ENCODE measurements around the gene PYCR2. TPM values are rescaled to one million over a fixed set of nuclear protein-coding genes. Genes with fewer than 3 reads are reported as not detected.
A peak's percentile ranks its signal among the peaks of the same experiment; 100 is the strongest.

PYCR2 gene
- total RNA-seq, 1 experiment from 2014 or later: 104 TPM

GRCh38 chr1:225949041-225949440 is 25.0 kb upstream of the PYCR2 start:
- Mint-ChIP-seq H3K36me3 (ENCODE audit: insufficient read depth in 1 of 3, low read depth in 3 of 3) (no peaks in the 10 kb centered on the region), H3K4me1 (peaks cover 57 to 58% of the 10 kb centered on the region in 2 experiments), H3K9me3 (no peaks in the 10 kb centered on the region; a peak in 1 of 5 replicates), H3K4me3 (peak overlapping the region in 1 of 2 experiments; percentile 7; a peak in 1 of 5 replicates), H3K27me3 (ENCODE audit: low read depth) (peaks cover 13% of the 10 kb centered on the region), H3K27ac (peak overlapping the region in 2 of 3 experiments; percentile 31 to 37; a peak in 3 of 7 replicates)
- Histone ChIP-seq H3K79me2 (ENCODE audit: insufficient read depth, low read length) (no peaks in the 10 kb centered on the region), H3K23me2 (ENCODE audit: insufficient read length, low read depth, low read length, poor library complexity, severe bottlenecking) (no peaks in the 10 kb centered on the region), H3T11ph (ENCODE audit: low read length) (no peak overlapping the region), H2BK120ac (ENCODE audit: low read depth, low read length, poor library complexity, severe bottlenecking) (no peak overlapping the region), H3K56ac (ENCODE audit: insufficient read length, low read depth, low read length) (no peak overlapping the region), H3K18ac (ENCODE audit: insufficient read length, low read depth, low read length) (no peak overlapping the region), H3K27ac (ENCODE audit: insufficient read length, low read depth, low read length) (no peak overlapping the region), H3K23ac (ENCODE audit: insufficient read length, low read depth, low read length) (no peak overlapping the region), H2BK5ac (ENCODE audit: insufficient read length, low read length) (no peak overlapping the region), H4K8ac (replicated peaks; ENCODE audit: insufficient read length, low read depth, low read length) (no peak overlapping the region), H3K4me1 (ENCODE audit: insufficient read depth, low read length) (peaks cover 28% of the 10 kb centered on the region; the same call in 1 of the 2 replicates), H3K27me3 (ENCODE audit: insufficient read depth, low read length) (no peaks in the 10 kb centered on the region; the same call in 1 of the 2 replicates), H4K91ac (ENCODE audit: insufficient read length, low read depth, low read length) (no peak overlapping the region), H3K14ac (ENCODE audit: insufficient read depth, low read length) (no peak overlapping the region), H4K20me1 (ENCODE audit: control insufficient read depth, insufficient read depth, insufficient read length) (no peaks in the 10 kb centered on the region), H4K5ac (ENCODE audit: insufficient read length, low read depth, low read length) (no peak overlapping the region), H2BK15ac (ENCODE audit: low read depth, low read length) (no peak overlapping the region), H2AK5ac (ENCODE audit: insufficient read length, low read length) (no peak overlapping the region), H3K79me1 (ENCODE audit: insufficient read depth, low read depth, low read length, poor library complexity, severe bottlenecking) (no peaks in the 10 kb centered on the region), H3K4me2 (ENCODE audit: insufficient read depth, insufficient read length, low read length) (no peak overlapping the region), H2AFZ (ENCODE audit: low read length) (no peak overlapping the region), H3K4ac (ENCODE audit: low read depth, low read length) (no peak overlapping the region), H2BK20ac (ENCODE audit: low read depth, low read length, poor library complexity, severe bottlenecking) (no peak overlapping the region), H3K9ac (ENCODE audit: extremely low read depth, insufficient read length, low read length) (no peak overlapping the region), H2BK12ac (ENCODE audit: insufficient read length, low read depth, low read length) (no peak overlapping the region), H3K9me3 (ENCODE audit: control insufficient read depth, low read depth, low read length) (no peaks in the 10 kb centered on the region)
- DNase-seq: no peak
- no CpG with 5 or more reads among the region's 6 CpGs for WGBS (ENCODE audit: extremely low coverage, insufficient read length, low lambda C conversion rate)
- TF ChIP-seq CTCF (conservative IDR thresholded peaks at IDR 0.05): no peak
